Measurements from ENCODE around the gene SAMM50. TPM values are rescaled to one million over a fixed set of nuclear protein-coding genes. Genes with fewer than 3 reads are reported as not detected.

SAMM50 gene
- total RNA-seq, 1 experiment from 2014 or later: 40.8 TPM

DNA sequence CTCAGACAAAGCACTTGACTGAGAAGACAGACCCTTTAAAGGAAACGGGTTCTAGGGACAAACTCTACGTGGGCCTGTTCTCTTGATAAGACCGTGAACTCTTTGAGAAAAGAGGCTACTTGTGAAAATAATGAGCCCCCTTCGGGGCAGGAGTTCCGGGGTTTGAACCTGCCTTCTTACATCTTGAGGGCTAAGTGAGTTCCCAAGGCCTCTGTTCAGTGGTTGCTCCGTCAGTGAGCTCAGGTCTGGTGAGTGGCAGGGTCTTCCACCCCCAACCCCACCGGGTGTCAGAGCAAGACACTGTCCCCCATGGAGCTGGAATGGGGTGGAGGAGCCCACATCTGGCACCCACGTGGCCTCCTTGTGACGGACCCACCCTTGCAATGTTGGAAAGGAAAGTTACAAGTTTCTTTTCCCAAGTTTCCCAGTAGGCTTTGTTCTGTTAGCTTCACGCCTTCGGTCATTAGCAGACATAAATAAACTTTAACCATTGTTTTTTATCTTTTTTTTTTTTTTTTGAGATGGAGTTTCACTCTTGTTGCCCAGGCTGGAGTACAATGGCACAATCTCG is 6.3 kb upstream of the SAMM50 start:
- Histone ChIP-seq H3K36me3 (ENCODE audit: control insufficient read depth in 1 of 2, insufficient read depth in 2 of 2, low read length in 2 of 2) (no peaks in the 10 kb centered on the region), H3K79me2 (ENCODE audit: insufficient read depth, low read length) (peaks cover under 1% of the 10 kb centered on the region; the same call in 1 of the 2 replicates), H2AFZ (ENCODE audit: low read depth, low read length, poor library complexity, severe bottlenecking) (no peak overlapping the region), H3K9me3 (ENCODE audit: control insufficient read depth in 1 of 2, insufficient read depth in 1 of 2, low read depth in 1 of 2, low read length in 2 of 2) (no peaks in the 10 kb centered on the region), H4K20me1 (ENCODE audit: insufficient read depth) (no peaks in the 10 kb centered on the region), H3K27me3 (ENCODE audit: insufficient read depth, low read length) (no peaks in the 10 kb centered on the region), H3K4me1 (ENCODE audit: control insufficient read depth in 1 of 2, insufficient read depth in 2 of 2, low read length in 2 of 2) (peaks cover 0 to 10% of the 10 kb centered on the region in 2 experiments; a peak in 3 of 4 replicates), H3K4me2 (ENCODE audit: low read length) (no peak overlapping the region), H3K4me3 (replicated peaks in 1 of 2; ENCODE audit: low read depth in 1 of 2, low read length in 2 of 2) (no peak overlapping the region), H3K9ac (ENCODE audit: low read length) (no peak overlapping the region), H3K9me2 (ENCODE audit: insufficient read depth) (no peaks in the 10 kb centered on the region), H3K27ac (ENCODE audit: low read depth, low read length) (no peak overlapping the region)
- RAD21 ChIA-PET (ENCODE audit: low non-redundant PET in 1 of 2, low total read pairs in 2 of 2, uncharacterized antibody in 2 of 2, unreplicated experiment in 2 of 2): no interaction called here
- POLR2A ChIA-PET: no interaction called here
- BruUV-seq (replicated peaks): no TSS peak
- DNase-seq (ENCODE audit: low read depth, low spot score) (no peak), ATAC-seq (no peak)
- intact Hi-C loops (cut with micrococcal nuclease): no loop called here
- CTCF ChIA-PET: no interaction called here
- TF ChIP-seq CBX3 (IDR thresholded peaks at IDR 0.05; ENCODE audit: low read depth): no peak
- TF ChIP-seq, protein P1, sequence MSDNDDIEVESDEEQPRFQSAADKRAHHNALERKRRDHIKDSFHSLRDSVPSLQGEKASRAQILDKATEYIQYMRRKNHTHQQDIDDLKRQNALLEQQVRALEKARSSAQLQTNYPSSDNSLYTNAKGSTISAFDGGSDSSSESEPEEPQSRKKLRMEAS (IDR thresholded peaks at IDR 0.05): no peak
- TF ChIP-seq EZH2phosphoT487 (IDR thresholded peaks at IDR 0.05; ENCODE audit: borderline replicate concordance): no peak
- TF ChIP-seq, protein P2, sequence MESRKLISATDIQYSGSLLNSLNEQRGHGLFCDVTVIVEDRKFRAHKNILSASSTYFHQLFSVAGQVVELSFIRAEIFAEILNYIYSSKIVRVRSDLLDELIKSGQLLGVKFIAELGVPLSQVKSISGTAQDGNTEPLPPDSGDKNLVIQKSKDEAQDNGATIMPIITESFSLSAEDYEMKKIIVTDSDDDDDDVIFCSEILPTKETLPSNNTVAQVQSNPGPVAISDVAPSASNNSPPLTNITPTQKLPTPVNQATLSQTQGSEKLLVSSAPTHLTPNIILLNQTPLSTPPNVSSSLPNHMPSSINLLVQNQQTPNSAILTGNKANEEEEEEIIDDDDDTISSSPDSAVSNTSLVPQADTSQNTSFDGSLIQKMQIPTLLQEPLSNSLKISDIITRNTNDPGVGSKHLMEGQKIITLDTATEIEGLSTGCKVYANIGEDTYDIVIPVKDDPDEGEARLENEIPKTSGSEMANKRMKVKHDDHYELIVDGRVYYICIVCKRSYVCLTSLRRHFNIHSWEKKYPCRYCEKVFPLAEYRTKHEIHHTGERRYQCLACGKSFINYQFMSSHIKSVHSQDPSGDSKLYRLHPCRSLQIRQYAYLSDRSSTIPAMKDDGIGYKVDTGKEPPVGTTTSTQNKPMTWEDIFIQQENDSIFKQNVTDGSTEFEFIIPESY (IDR thresholded peaks at IDR 0.05; ENCODE audit: extremely low read depth, insufficient replicate concordance, low read length): no peak
- no peak for TF ChIP-seq ZNF274 (IDR thresholded peaks at IDR 0.05; ENCODE audit: low read depth, low read length)
- no peak for TF ChIP-seq YY1 (IDR thresholded peaks at IDR 0.05; ENCODE audit: extremely low read depth, insufficient replicate concordance, low read depth, low read length)
- TF ChIP-seq RAD21 (IDR thresholded peaks at IDR 0.05; ENCODE audit: low read depth): no peak
- no peak for TF ChIP-seq SP1 (IDR thresholded peaks at IDR 0.05; ENCODE audit: low read depth)
- TF ChIP-seq TCF7L2 (IDR thresholded peaks at IDR 0.05; ENCODE audit: borderline replicate concordance, extremely low read depth, insufficient read depth, insufficient read length): no peak
- TF ChIP-seq SIN3A (IDR thresholded peaks at IDR 0.05; ENCODE audit: low read depth): no peak
- TF ChIP-seq CEBPB (IDR thresholded peaks at IDR 0.05; ENCODE audit: low read depth): no peak
- TF ChIP-seq ELF1 (IDR thresholded peaks at IDR 0.05; ENCODE audit: borderline replicate concordance, low read depth): no peak
- no peak for TF ChIP-seq JUND (IDR thresholded peaks at IDR 0.05)
- TF ChIP-seq FOSL1 (IDR thresholded peaks at IDR 0.05; ENCODE audit: low read depth): no peak
- TF ChIP-seq POLR2A (IDR thresholded peaks at IDR 0.05; ENCODE audit: borderline replicate concordance, extremely low read depth, insufficient read depth, insufficient read length): no peak
- no peak for TF ChIP-seq POLR2AphosphoS5 (IDR thresholded peaks at IDR 0.05; ENCODE audit: low read depth, low read length)
